WTC11 (cell line): ENCODE data around the gene IL25. TPM values are rescaled to one million over a fixed set of nuclear protein-coding genes. Genes with fewer than 3 reads are reported as not detected.

Source experiments
- ATAC-seq: fragments of 200-7000 bp; cut with Tn5 transposase; 2 replicates; pipeline ENCODE4 v1.10.0; 2021; ENCODE audit warnings: mild to moderate bottlenecking, moderate library complexity
- CTCF ChIA-PET: fragments of 300-600 bp; sonication (Branson Sonifier 250); formaldehyde crosslinking; loops from one replicate; lab custom pipeline; 2021; ENCODE audit warnings: antibody characterized with exemption; lab: Charles Lee
- POLR2A ChIA-PET: fragments of 350-600 bp; sonication (Branson Sonifier 250); formaldehyde crosslinking; loops from one replicate; lab custom pipeline; 2021; ENCODE audit warnings: antibody characterized with exemption; lab: Charles Lee
- DNase-seq: peaks from one replicate; pipeline ENCODE4 v3.0.0; 2021; ENCODE audit warnings: low spot score
- H3K27ac Mint-ChIP-seq: 2 replicates; pipeline ENCODE4 v1.8.0; 2021; ENCODE audit warnings: mixed read lengths
- H3K27me3 Mint-ChIP-seq: 2 replicates; pipeline ENCODE4 v1.8.0; 2021; ENCODE audit warnings: low read depth, mild to moderate bottlenecking, moderate library complexity, mixed read lengths
- H3K36me3 Mint-ChIP-seq: 2 replicates; pipeline ENCODE4 v1.8.0; 2021; ENCODE audit warnings: mixed read lengths
- H3K4me1 Mint-ChIP-seq: 2 replicates; pipeline ENCODE4 v1.8.0; 2022; ENCODE audit warnings: mixed read lengths
- H3K4me3 Mint-ChIP-seq: 2 replicates; pipeline ENCODE4 v1.8.0; 2021; ENCODE audit warnings: mild to moderate bottlenecking, moderate library complexity, mixed read lengths
- H3K9me3 Mint-ChIP-seq: 2 replicates; pipeline ENCODE4 v1.8.0; 2021; ENCODE audit warnings: mixed read lengths
- CREB1 ChIP-seq: sonication (generic); formaldehyde crosslinking; IDR thresholded peaks from 2 replicates; pipeline ENCODE4 v1.8.0; 2023; ENCODE audit warnings: mild to moderate bottlenecking, missing genetic modification reagents
- ELF4 ChIP-seq: sonication (generic); formaldehyde crosslinking; IDR thresholded peaks from 2 replicates; pipeline ENCODE4 v1.8.1; 2022; ENCODE audit warnings: low read depth, mild to moderate bottlenecking, moderate library complexity, missing genetic modification reagents
- FOXP1 ChIP-seq: sonication (generic); formaldehyde crosslinking; IDR thresholded peaks from 2 replicates; pipeline ENCODE4 v1.8.0; 2022; ENCODE audit warnings: missing genetic modification reagents, mild to moderate bottlenecking, moderate library complexity, borderline replicate concordance
- IRF2 ChIP-seq: sonication (generic); formaldehyde crosslinking; IDR thresholded peaks from 2 replicates; pipeline ENCODE4 v1.8.0; 2022; ENCODE audit warnings: low read depth, missing genetic modification reagents, borderline replicate concordance
- MYBL2 ChIP-seq: sonication (generic); formaldehyde crosslinking; IDR thresholded peaks from 2 replicates; pipeline ENCODE4 v1.8.1; 2023; ENCODE audit warnings: mild to moderate bottlenecking, moderate library complexity, missing genetic modification reagents
- NFE2L1 ChIP-seq: sonication (generic); formaldehyde crosslinking; IDR thresholded peaks from 2 replicates; pipeline ENCODE4 v1.8.1; 2023; ENCODE audit warnings: missing genetic modification reagents
- NFYB ChIP-seq: sonication (generic); formaldehyde crosslinking; conservative IDR thresholded peaks from 2 replicates; pipeline ENCODE4 v1.8.0; 2022; ENCODE audit warnings: low read depth, missing genetic modification reagents
- SMAD4 ChIP-seq: sonication (generic); formaldehyde crosslinking; IDR thresholded peaks from 2 replicates; pipeline ENCODE4 v1.8.0; 2022; ENCODE audit warnings: mild to moderate bottlenecking, missing genetic modification reagents
- SP1 ChIP-seq: sonication (generic); formaldehyde crosslinking; conservative IDR thresholded peaks from 2 replicates; pipeline ENCODE4 v1.8.1; 2022; ENCODE audit warnings: missing genetic modification reagents
- TP53 ChIP-seq: sonication (generic); formaldehyde crosslinking; IDR thresholded peaks from 2 replicates; pipeline ENCODE4 v1.8.1; 2023; ENCODE audit warnings: mild to moderate bottlenecking, missing genetic modification reagents
- USF2 ChIP-seq: sonication (generic); formaldehyde crosslinking; IDR thresholded peaks from 2 replicates; pipeline ENCODE4 v1.8.1; 2023; ENCODE audit warnings: mild to moderate bottlenecking, missing genetic modification reagents, moderate library complexity
- ZMAT4 ChIP-seq: fragments of 250-450 bp; sonication (Bioruptor Pico); IDR thresholded peaks from 2 replicates; pipeline ENCODE4 v1.9.0; 2021; ENCODE audit warnings: mild to moderate bottlenecking
- ZNF121 ChIP-seq: sonication (generic); formaldehyde crosslinking; IDR thresholded peaks from 2 replicates; pipeline ENCODE4 v1.8.0; 2023; ENCODE audit warnings: missing genetic modification reagents
- ZNF263 ChIP-seq: sonication (generic); formaldehyde crosslinking; IDR thresholded peaks from 2 replicates; pipeline ENCODE4 v1.8.1; 2022; ENCODE audit warnings: low read depth, mild to moderate bottlenecking, moderate library complexity, missing genetic modification reagents
- ZNF281 ChIP-seq: sonication (generic); formaldehyde crosslinking; IDR thresholded peaks from 2 replicates; pipeline ENCODE4 v1.8.0; 2023; ENCODE audit warnings: mild to moderate bottlenecking, missing genetic modification reagents
- ZNF423 ChIP-seq: fragments of 250-450 bp; sonication (Bioruptor Pico); IDR thresholded peaks from 2 replicates; pipeline ENCODE4 v2.1.2; 2022; ENCODE audit warnings: mild to moderate bottlenecking, moderate library complexity
- total RNA-seq: library from RNA; stranded (reverse); gene quantifications from 3 replicates; pipeline ENCODE4 v1.2.3, GENCODE V29; 2021
- TF ChIP-seq, protein P1 (sequence below): sonication (generic); formaldehyde crosslinking; IDR thresholded peaks from 2 replicates; pipeline ENCODE4 v1.8.0; 2022; ENCODE audit warnings: mild to moderate bottlenecking, missing genetic modification reagents
- TF ChIP-seq, protein P2 (sequence below): sonication (generic); formaldehyde crosslinking; conservative IDR thresholded peaks from 2 replicates; pipeline ENCODE4 v1.8.1; 2023; ENCODE audit warnings: mild to moderate bottlenecking, low read depth, missing genetic modification reagents, moderate library complexity
- TF ChIP-seq, protein P3 (sequence below): fragments of 250-450 bp; sonication (Bioruptor Pico); IDR thresholded peaks from 2 replicates; pipeline ENCODE4 v1.9.0; 2021; ENCODE audit warnings: mild to moderate bottlenecking
- TF ChIP-seq, protein P4 (sequence below): sonication (generic); formaldehyde crosslinking; IDR thresholded peaks from 2 replicates; pipeline ENCODE4 v1.8.0; 2023; ENCODE audit warnings: missing genetic modification reagents

The IL25 gene
- total RNA-seq, 1 experiment from 2014 or later = 0.24 TPM

DNA sequence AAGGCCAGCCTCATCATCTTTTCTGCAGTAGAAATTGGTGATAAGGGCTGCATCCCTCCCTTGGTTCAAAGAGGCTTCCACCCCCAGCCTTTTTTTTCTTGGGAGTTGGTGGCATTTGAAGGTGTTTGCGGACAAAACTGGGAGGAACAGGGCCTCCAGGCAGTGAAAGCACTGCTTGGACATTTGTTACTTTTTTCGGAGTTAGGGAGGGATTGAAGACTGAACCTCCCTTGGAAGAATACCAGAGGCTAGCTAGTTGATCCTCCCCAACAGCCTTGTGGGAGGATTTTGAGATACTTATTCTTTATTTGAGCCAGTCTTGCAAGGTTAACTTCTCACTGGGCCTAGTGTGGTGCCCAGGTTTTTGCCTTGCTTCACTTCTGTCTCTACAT, 48.2 kb upstream of the IL25 start:
- H3K9me3 Mint-ChIP-seq = no peaks in the 10 kb centered on the region
- CTCF ChIA-PET = interaction anchor here (0.8 to 1.7 kb wide), 2 partner anchors 21 to 55 kb away, joined by 4 to 7 read pairs; no protein-coding TSS in a partner anchor

More for the DNA sequence above, 48.2 kb upstream of the IL25 start:
- POLR2A ChIA-PET = no interaction called here
- Mint-ChIP-seq H3K27ac (no peak overlapping the region), H3K27me3 (no peaks in the 10 kb centered on the region), H3K36me3 (peaks cover 46% of the 10 kb centered on the region), H3K4me3 (no peak overlapping the region), H3K4me1 (peaks cover 26% of the 10 kb centered on the region)
- DNase-seq (no peak), ATAC-seq (no peak)
- TF ChIP-seq CREB1 (CRISPR knock-in tag) (no peak), ZNF263 (CRISPR knock-in tag) (no peak), NFE2L1 (CRISPR knock-in tag) (no peak), SMAD4 (no peak), SP1 (CRISPR knock-in tag) (no peak), USF2 (no peak), ZNF121 (CRISPR knock-in tag) (no peak), ZNF423 (CRISPR knock-in tag) (no peak), FOXP1 (CRISPR knock-in tag) (no peak), ZMAT4 (CRISPR knock-in tag) (no peak), MYBL2 (CRISPR knock-in tag) (no peak), TP53 (CRISPR knock-in tag) (no peak), ZNF281 (CRISPR knock-in tag) (no peak), ELF4 (no peak), NFYB (CRISPR knock-in tag) (no peak), IRF2 (no peak)
- TF ChIP-seq, protein P1, sequence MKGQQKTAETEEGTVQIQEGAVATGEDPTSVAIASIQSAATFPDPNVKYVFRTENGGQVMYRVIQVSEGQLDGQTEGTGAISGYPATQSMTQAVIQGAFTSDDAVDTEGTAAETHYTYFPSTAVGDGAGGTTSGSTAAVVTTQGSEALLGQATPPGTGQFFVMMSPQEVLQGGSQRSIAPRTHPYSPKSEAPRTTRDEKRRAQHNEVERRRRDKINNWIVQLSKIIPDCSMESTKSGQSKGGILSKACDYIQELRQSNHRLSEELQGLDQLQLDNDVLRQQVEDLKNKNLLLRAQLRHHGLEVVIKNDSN (CRISPR knock-in tag) = no peak
- TF ChIP-seq, protein P2, sequence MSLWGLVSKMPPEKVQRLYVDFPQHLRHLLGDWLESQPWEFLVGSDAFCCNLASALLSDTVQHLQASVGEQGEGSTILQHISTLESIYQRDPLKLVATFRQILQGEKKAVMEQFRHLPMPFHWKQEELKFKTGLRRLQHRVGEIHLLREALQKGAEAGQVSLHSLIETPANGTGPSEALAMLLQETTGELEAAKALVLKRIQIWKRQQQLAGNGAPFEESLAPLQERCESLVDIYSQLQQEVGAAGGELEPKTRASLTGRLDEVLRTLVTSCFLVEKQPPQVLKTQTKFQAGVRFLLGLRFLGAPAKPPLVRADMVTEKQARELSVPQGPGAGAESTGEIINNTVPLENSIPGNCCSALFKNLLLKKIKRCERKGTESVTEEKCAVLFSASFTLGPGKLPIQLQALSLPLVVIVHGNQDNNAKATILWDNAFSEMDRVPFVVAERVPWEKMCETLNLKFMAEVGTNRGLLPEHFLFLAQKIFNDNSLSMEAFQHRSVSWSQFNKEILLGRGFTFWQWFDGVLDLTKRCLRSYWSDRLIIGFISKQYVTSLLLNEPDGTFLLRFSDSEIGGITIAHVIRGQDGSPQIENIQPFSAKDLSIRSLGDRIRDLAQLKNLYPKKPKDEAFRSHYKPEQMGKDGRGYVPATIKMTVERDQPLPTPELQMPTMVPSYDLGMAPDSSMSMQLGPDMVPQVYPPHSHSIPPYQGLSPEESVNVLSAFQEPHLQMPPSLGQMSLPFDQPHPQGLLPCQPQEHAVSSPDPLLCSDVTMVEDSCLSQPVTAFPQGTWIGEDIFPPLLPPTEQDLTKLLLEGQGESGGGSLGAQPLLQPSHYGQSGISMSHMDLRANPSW (CRISPR knock-in tag) = no peak
- TF ChIP-seq, protein P3, sequence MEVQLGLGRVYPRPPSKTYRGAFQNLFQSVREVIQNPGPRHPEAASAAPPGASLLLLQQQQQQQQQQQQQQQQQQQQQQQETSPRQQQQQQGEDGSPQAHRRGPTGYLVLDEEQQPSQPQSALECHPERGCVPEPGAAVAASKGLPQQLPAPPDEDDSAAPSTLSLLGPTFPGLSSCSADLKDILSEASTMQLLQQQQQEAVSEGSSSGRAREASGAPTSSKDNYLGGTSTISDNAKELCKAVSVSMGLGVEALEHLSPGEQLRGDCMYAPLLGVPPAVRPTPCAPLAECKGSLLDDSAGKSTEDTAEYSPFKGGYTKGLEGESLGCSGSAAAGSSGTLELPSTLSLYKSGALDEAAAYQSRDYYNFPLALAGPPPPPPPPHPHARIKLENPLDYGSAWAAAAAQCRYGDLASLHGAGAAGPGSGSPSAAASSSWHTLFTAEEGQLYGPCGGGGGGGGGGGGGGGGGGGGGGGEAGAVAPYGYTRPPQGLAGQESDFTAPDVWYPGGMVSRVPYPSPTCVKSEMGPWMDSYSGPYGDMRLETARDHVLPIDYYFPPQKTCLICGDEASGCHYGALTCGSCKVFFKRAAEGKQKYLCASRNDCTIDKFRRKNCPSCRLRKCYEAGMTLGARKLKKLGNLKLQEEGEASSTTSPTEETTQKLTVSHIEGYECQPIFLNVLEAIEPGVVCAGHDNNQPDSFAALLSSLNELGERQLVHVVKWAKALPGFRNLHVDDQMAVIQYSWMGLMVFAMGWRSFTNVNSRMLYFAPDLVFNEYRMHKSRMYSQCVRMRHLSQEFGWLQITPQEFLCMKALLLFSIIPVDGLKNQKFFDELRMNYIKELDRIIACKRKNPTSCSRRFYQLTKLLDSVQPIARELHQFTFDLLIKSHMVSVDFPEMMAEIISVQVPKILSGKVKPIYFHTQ (CRISPR knock-in tag) = no peak
- TF ChIP-seq, protein P4, sequence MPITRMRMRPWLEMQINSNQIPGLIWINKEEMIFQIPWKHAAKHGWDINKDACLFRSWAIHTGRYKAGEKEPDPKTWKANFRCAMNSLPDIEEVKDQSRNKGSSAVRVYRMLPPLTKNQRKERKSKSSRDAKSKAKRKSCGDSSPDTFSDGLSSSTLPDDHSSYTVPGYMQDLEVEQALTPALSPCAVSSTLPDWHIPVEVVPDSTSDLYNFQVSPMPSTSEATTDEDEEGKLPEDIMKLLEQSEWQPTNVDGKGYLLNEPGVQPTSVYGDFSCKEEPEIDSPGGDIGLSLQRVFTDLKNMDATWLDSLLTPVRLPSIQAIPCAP = no peak
